GM21360 (cell line): ENCODE measurements around the gene NUCB2.
"Not testable (repeated sequence)": the region's sequence is repeated elsewhere in the genome, so short reads cannot be mapped to it uniquely, and the experiment has no call there.

Experiments used
- ATAC-seq: cut with Tn5 transposase; IDR thresholded peaks from one replicate; pipeline ENCODE4 v1.9.1; 2021; ENCODE audit warnings: mild to moderate bottlenecking, moderate library complexity; ENCODE audit not compliant: unreplicated experiment

NUCB2 gene

DNA sequence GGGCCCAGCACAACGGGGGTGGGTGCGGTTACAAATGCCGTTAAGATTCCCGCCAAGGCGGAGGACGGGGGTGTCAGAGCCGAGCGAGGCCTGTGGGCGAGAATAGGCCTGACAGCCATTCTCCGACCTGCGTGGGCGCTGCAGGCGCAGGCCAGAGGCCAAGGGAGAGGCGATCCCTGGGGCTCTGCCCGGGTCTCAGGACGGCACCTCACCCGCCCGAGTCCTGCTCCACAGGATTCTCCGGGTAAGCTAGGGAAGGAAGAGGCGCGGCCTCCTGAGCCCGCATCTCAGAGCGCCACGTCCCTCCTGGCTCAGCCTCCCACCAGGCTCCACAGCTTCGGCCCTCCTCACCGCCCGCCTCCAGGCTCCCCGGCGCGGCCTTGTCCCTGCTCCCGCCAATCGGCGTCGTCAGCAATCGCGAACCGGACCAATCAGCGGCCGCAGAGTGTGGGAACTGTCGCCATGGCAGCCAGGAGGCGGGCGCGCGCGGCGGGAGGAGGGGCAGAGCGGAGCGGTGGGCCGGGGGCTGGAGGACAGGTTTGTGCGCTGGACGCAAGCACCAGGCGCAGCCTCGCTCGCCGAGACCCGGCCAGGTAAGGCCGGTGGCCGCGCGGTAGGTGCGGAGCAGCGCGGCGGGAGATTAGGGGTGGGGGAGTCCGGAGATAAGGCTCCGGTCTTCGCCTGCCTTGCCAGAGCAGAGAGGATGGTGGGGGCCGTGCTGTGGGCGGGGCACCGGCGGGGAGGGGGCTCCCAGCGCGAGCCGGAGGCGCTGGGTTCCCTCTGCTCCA, at the start of gene NUCB2:
Gene NUCB2, plus strand, starts transcription at position 504 of the 788 bp plus-strand sequence. CDS start 18,585 bp downstream, outside the sequence.
- peak; percentile 95 for ATAC-seq

GRCh38 chr11:17228186-17228925, 48.2 kb upstream of the NUCB2 start:
- not testable (repeated sequence) for ATAC-seq

DNA sequence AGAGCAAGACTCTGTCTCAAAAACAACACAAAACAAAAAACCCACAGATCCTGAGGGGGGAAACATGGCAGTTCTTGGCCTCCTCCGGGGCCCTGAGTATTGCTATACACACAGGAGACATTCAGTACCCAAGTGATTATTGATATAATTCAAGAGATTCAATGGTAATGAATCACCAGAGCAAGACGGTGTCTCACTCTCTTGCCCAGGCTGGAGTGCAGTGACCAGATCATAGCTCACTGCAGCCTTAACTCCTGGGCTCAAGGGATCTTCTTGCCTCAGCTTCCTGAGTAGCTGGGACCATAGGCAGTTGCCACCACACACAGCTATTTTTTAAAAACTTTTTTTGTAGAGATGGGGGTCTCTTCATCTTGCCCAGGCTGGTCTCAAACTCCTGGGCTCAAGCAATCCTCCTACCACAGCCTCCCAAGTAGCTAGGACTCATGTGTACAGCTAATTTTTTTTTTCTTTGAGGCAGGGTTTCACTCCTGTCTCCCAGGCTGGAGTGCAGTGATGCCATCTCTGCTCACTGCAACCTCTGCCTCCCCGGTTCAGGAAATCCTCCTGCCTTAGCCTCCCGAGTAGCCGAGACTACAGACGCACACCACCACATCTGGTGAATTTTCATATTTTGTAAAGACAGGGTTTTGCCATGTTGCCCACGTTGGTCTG, 46.9 kb upstream of the NUCB2 start:
- ATAC-seq: no peak

DNA sequence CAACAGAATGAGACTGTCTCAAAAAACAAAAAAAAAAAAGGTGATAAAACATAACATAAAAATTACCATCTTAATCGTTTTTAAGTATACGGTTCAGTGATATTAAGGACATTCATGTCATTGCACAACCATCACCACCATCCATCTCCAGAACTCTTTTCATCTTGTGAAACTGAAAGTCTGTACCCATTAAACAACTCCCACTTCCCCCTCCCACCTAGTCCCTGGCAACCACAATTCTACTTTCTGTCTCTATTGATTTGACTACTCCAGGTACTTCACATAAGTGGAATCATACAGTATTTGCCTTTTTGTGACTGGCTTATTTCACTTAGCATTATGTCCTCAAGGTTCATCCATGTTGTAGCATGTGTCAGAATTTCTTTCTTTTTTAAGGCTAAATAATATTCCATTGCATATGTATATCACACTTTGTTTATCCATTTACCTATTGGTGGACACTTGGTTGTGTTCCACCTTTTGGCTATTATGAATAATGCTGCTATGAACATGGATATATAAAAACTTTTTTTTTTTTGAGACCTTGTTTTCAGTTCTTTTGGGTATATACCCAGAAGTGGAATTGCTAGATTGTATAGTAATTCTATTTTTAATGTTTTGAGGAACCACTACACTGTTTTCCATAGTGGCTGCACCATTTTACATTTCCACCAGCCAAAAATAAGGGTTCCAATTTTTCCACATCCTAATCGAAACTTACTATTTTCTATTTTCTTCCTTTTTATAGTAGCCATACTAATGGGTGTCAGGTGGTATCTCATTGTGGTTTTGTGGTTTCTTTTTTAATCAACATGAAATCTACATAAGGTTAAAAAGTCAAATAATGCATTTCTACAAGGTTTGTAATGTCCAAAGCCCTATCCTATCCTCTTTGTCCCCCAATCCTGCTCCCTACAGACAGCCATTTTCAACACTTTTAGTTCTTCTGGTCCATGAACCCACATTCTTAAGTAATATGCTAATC, 45.4 kb upstream of the NUCB2 start:
- ATAC-seq: peak; percentile 97

GRCh38 chr11:17233101-17233500, 43.4 kb upstream of the NUCB2 start:
- ATAC-seq: no peak

GRCh38 chr11:17238377-17238776, 38.2 kb upstream of the NUCB2 start:
- ATAC-seq: no peak

DNA sequence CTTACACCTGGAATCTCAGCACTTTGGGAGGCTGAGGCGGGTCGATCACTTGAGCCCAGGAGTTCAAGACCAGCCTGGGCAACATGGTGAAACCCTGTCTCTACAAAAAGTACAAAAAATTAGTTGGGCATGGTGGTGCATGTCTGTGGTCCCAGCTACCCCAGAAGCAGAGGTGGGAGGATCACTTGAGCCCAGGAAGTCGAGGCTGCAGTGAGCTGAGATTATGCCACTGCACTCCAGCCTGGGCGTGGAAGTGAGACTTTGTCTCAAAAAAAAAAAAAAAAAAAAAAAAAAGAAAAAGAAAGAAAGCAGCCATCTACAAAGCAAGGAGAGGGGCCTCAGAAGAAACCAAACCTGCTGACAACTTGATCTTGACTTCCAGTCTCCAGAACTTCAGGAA, 36.6 kb upstream of the NUCB2 start:
- not testable (repeated sequence) for ATAC-seq

GRCh38 chr11:17240780-17241179, 35.8 kb upstream of the NUCB2 start:
- no peak for ATAC-seq

DNA sequence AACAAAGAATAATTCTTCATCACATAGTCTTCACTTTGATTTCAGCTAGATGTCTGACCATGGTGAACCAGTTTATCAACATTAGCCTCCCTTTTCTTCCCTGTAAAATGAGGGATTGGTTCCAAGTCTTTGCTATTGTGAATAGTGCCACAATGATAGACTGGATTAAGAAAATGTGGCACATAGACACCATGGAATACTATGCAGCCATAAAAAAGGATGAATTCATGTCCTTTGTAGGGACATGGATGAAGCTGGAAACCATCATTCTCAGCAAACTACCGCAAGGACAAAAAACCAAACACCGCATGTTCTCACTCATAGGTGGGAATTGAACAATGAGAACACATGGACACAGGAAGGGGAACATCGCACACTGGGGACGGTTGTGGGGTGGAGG, 33.6 kb upstream of the NUCB2 start:
- ATAC-seq: not testable (repeated sequence)

- peak; percentile 77 for ATAC-seq
Observed at GRCh38 chr11:17244046-17244445, 32.5 kb upstream of the NUCB2 start.

GRCh38 chr11:17250561-17251350, 25.8 kb upstream of the NUCB2 start:
- no peak for ATAC-seq

GRCh38 chr11:17252704-17253103, 23.8 kb upstream of the NUCB2 start:
- no peak for ATAC-seq

DNA sequence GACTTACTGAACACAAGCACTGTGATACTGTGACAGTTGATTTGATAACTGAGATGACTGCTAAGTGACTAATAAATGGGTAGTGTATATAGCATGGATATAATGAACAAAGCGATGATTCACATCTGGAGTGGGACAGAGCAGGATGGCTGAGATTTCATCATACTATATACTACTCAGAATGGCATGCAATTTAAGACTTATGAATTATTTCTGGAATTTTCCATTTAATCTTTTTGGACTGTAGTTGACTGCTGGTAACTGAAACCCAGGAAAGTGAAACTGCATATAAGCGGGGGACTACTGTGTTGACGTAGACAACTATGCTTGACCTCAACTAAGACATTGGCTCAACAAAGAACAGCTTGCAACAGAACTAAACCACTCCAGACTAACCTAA, 20.0 kb upstream of the NUCB2 start:
- no peak for ATAC-seq

GRCh38 chr11:17257196-17257595, 19.3 kb upstream of the NUCB2 start:
- ATAC-seq: no peak

GRCh38 chr11:17258670-17259069, 17.9 kb upstream of the NUCB2 start:
- no peak for ATAC-seq

GRCh38 chr11:17259519-17259918, 17.0 kb upstream of the NUCB2 start:
- no peak for ATAC-seq

GRCh38 chr11:17260020-17260419, 16.5 kb upstream of the NUCB2 start:
- ATAC-seq: no peak

GRCh38 chr11:17263769-17264168, 12.8 kb upstream of the NUCB2 start:
- no peak for ATAC-seq

DNA sequence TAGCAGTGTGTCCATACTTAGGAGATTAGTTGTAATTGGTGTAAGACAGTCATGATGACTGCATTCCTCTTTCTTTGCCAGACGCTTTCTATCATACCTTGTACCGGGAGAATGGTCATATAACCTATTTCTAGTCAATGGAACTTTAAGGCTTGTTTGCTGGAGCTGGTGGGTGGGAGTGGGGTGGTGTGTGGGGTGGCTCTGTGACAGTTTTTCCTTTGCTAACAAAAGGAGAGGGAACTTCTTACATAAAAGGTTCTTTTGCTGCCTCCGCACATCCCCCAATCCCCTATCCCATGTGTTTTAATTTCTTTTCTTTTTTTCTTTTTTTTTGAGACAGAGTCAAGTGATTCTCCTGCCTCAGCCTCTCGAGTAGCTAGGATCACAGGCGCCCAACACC, 9.8 kb upstream of the NUCB2 start:
- no peak for ATAC-seq

DNA sequence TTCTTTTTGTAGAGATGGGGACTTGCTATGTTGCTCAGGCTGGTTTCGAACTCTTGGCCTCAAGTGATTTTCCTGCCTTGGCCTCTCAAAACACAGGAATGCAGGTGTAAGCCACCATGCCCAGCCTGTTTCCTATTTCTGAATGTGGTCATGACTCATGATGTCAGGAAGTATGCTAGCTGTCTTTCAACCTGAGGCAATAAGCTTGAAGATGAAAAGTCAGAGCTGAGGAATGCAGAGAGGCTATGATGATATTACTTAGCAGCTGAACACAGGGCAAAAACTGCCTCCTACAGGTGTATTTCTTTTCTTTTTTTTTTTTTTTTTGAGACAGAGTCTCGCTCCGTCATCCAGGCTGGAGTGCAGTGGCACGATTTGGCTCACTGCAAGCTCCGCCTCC, 9.0 kb upstream of the NUCB2 start:
- no peak for ATAC-seq
